Upper lobe of left lung (tissue), 6 donors: Measurements from ENCODE around the gene ARF6. TPM values are rescaled to one million over a fixed set of nuclear protein-coding genes. Genes with fewer than 3 reads are reported as not detected.

Source experiments
- ATAC-seq, 2 donors: fragments of 200-7000 bp; cut with Tn5 transposase; one replicate each; pipeline ENCODE4 v1.9.1; 2022; ENCODE audit warnings: mild to moderate bottlenecking in 2 of 2, moderate library complexity in 2 of 2; ENCODE audit not compliant: low FRiP score in 2 of 2
- DNase-seq, 2 donors: peaks; one replicate each; pipeline ENCODE4 v3.0.0-alpha.2; 2019 to 2020
- H3K27ac ChIP-seq, 4 donors: fragments of 200-600 bp; sonication (generic); one replicate each; pipeline ENCODE4 v1.5.1; 2016 to 2019
- H3K27me3 ChIP-seq, 4 donors: fragments of 200-600 bp; sonication (generic); one replicate each; pipeline ENCODE4 v1.5.1; 2017 to 2019
- H3K36me3 ChIP-seq, 4 donors: fragments of 200-600 bp; sonication (generic); one replicate each; pipeline ENCODE4 v1.5.1; 2016 to 2019
- H3K4me1 ChIP-seq, 4 donors: fragments of 200-600 bp; sonication (generic); one replicate each; pipeline ENCODE4 v1.5.1; 2018 to 2019
- H3K4me3 ChIP-seq, 4 donors: fragments of 200-600 bp; sonication (generic); one replicate each; pipeline ENCODE4 v1.5.1; 2017 to 2019; ENCODE audit warnings: mild to moderate bottlenecking in 2 of 4, moderate library complexity in 1 of 4
- H3K9me3 ChIP-seq, 4 donors: fragments of 200-600 bp; sonication (generic); one replicate each; pipeline ENCODE4 v1.5.1; 2018 to 2019
- CTCF ChIP-seq, 6 experiments: fragments of 450-650 bp in 4 of 6; fragments of 200-600 bp in 2 of 6; sonication (generic) in 2 of 6; IDR thresholded peaks; one replicate each; pipeline ENCODE4 v1.5.1; 2016 to 2019; ENCODE audit warnings: antibody characterized with exemption in 6 of 6
- EP300 ChIP-seq, 4 donors: sonication (generic); formaldehyde crosslinking; IDR thresholded peaks; one replicate each; pipeline ENCODE4 v1.5.1; 2017; ENCODE audit warnings: antibody characterized with exemption in 4 of 4, control low read depth in 2 of 4
- POLR2A ChIP-seq, 4 donors: fragments of 450-650 bp; IDR thresholded peaks; one replicate each; pipeline ENCODE4 v1.5.1; 2016 to 2017; ENCODE audit warnings: antibody characterized with exemption in 4 of 4, mild to moderate bottlenecking in 2 of 4
- POLR2AphosphoS5 ChIP-seq, 2 donors: sonication (generic); formaldehyde crosslinking; IDR thresholded peaks; one replicate each; pipeline ENCODE4 v1.5.1; 2017; ENCODE audit warnings: antibody characterized with exemption in 2 of 2
- WGBS, 2 donors: methylation state at CpG; one replicate each; pipeline ENCODE4 v1.1.5; 2017 to 2018; 5-methylcytosine and 5-hydroxymethylcytosine counted together
- total RNA-seq, 6 donors: library from RNA; depleted of rRNA in 4 of 6; stranded (reverse); fragments of >200 nt in 4 of 6; gene quantifications; one replicate each; pipeline versions ENCODE4 v1.1.0 to v1.2.1, GENCODE V29; 2016 to 2021
- donor health status: DM: no; HTN: no; CAD: no; lungs with moderate emphysema.
- donor health status: DM: no; HTN: yes; CAD: no; lungs with severe emphysema.

ARF6 gene
- total RNA-seq, 6 donors from 2014 or later: 21.0 to 81.8 (median 61.0) TPM

- no peak for ATAC-seq
Observed at GRCh38 chr14:49881350-49882001, 11.4 kb upstream of the ARF6 start.

GRCh38 chr14:49882826-49883694 is 9.8 kb upstream of the ARF6 start:
- H3K9me3 ChIP-seq: no peaks in the 10 kb centered on the region
- 91 to 93% methylated on average over 18 of the region's 18 CpGs for WGBS, 2 donors
- no peak for TF ChIP-seq EP300 (IDR thresholded peaks at IDR 0.05)
- TF ChIP-seq POLR2A (IDR thresholded peaks at IDR 0.05): peak in 1 of 4 donors; percentile 11
- no peak for DNase-seq
- peaks cover 0 to 7% (median 3%) of the 10 kb centered on the region in 4 donors for H3K4me1 ChIP-seq
- H3K4me3 ChIP-seq: no peak overlapping the region
- peak overlapping the region in 1 of 4 donors; percentile 21 for H3K27ac ChIP-seq
- ATAC-seq: peak in 1 of 2 donors; percentile 63
- H3K27me3 ChIP-seq: no peaks in the 10 kb centered on the region
- H3K36me3 ChIP-seq: no peaks in the 10 kb centered on the region

More at GRCh38 chr14:49881350-49882001, 11.4 kb upstream of the ARF6 start:
- Histone ChIP-seq H3K9me3 (no peaks in the 10 kb centered on the region), H3K4me1 (peaks cover 0 to 7% (median 3%) of the 10 kb centered on the region in 4 donors), H3K27me3 (no peaks in the 10 kb centered on the region), H3K27ac (no peak overlapping the region), H3K36me3 (no peaks in the 10 kb centered on the region), H3K4me3 (no peak overlapping the region)
- no peak for DNase-seq
- 92 to 96% methylated on average over 4 of the region's 4 CpGs for WGBS, 2 donors
- TF ChIP-seq POLR2AphosphoS5 (IDR thresholded peaks at IDR 0.05) (no peak), CTCF (IDR thresholded peaks at IDR 0.05) (no peak), POLR2A (IDR thresholded peaks at IDR 0.05) (no peak), EP300 (IDR thresholded peaks at IDR 0.05) (no peak)

GRCh38 chr14:49886523-49886922 is 6.4 kb upstream of the ARF6 start:
- Histone ChIP-seq H3K4me1 (peaks cover 0 to 2% (median 1%) of the 10 kb centered on the region in 4 donors), H3K27me3 (no peaks in the 10 kb centered on the region), H3K36me3 (no peaks in the 10 kb centered on the region), H3K9me3 (no peaks in the 10 kb centered on the region), H3K4me3 (no peak overlapping the region), H3K27ac (no peak overlapping the region)
- ATAC-seq (no peak), DNase-seq (no peak)
- whole genome bisulfite sequencing, 2 donors: 83 to 93% methylated on average over 12 of the region's 12 CpGs
- no peak for TF ChIP-seq EP300 (IDR thresholded peaks at IDR 0.05)
- no peak for TF ChIP-seq CTCF (IDR thresholded peaks at IDR 0.05)
- TF ChIP-seq POLR2AphosphoS5 (IDR thresholded peaks at IDR 0.05): no peak
- TF ChIP-seq POLR2A (IDR thresholded peaks at IDR 0.05): no peak

GRCh38 chr14:49888293-49888692 is 4.6 kb upstream of the ARF6 start:
- H3K9me3 ChIP-seq: no peaks in the 10 kb centered on the region
- peaks cover 6 to 8% (median 8%) of the 10 kb centered on the region in 4 donors for H3K4me1 ChIP-seq
- TF ChIP-seq EP300 (IDR thresholded peaks at IDR 0.05) (no peak), POLR2A (IDR thresholded peaks at IDR 0.05) (no peak), CTCF (IDR thresholded peaks at IDR 0.05) (no peak), POLR2AphosphoS5 (IDR thresholded peaks at IDR 0.05) (no peak)
- H3K27me3 ChIP-seq: no peaks in the 10 kb centered on the region
- ATAC-seq (no peak), DNase-seq (no peak)
- no peaks in the 10 kb centered on the region for H3K36me3 ChIP-seq
- H3K4me3 ChIP-seq: no peak overlapping the region
- no peak overlapping the region for H3K27ac ChIP-seq
- 83 to 88% methylated on average over 2 of the region's 2 CpGs for WGBS, 2 donors

GRCh38 chr14:49892301-49892635 is 614 bp upstream of the ARF6 start:
- DNase-seq: peak in 1 of 2 donors; percentile 70
- H3K9me3 ChIP-seq: no peaks in the 10 kb centered on the region
- WGBS, 2 donors: 0 to 2% methylated on average over 12 of the region's 12 CpGs
- H3K27me3 ChIP-seq: no peaks in the 10 kb centered on the region
- H3K4me3 ChIP-seq: peak overlapping the region; percentile 66 to 87 (median 78)
- peaks cover 0 to 32% (median 6%) of the 10 kb centered on the region in 4 donors for H3K36me3 ChIP-seq
- peak; percentile 76 to 86 for ATAC-seq
- peaks cover 29 to 36% (median 33%) of the 10 kb centered on the region in 4 donors for H3K4me1 ChIP-seq
- TF ChIP-seq POLR2AphosphoS5 (IDR thresholded peaks at IDR 0.05): no peak
- TF ChIP-seq EP300 (IDR thresholded peaks at IDR 0.05): peak in 1 of 4 donors; percentile 28
- peak overlapping the region; percentile 99 to 100 (median 100) for H3K27ac ChIP-seq
